Testis (tissue), 2 donors: ENCODE data around the gene NDRG3.

ENCODE experiments used
- POLR2A ChIP-seq: fragments of 450-650 bp; IDR thresholded peaks from one replicate; pipeline ENCODE4 v1.6.1; 2017; ENCODE audit warnings: antibody characterized with exemption, mild to moderate bottlenecking, moderate library complexity
- TF ChIP-seq, protein P1 (sequence below), 3 experiments: fragments of 450-650 bp in 2 of 3; fragments of 200-600 bp in 1 of 3; sonication (generic) in 1 of 3; IDR thresholded peaks; one replicate each; pipeline ENCODE4 v1.5.1; 2016 to 2019; ENCODE audit warnings: antibody characterized with exemption in 3 of 3, mild to moderate bottlenecking in 2 of 3, moderate library complexity in 1 of 3

GRCh38 chr20:36784116-36784515, 38.2 kb upstream of the NDRG3 start:
- TF ChIP-seq POLR2A, result no peak
- TF ChIP-seq, protein P1, sequence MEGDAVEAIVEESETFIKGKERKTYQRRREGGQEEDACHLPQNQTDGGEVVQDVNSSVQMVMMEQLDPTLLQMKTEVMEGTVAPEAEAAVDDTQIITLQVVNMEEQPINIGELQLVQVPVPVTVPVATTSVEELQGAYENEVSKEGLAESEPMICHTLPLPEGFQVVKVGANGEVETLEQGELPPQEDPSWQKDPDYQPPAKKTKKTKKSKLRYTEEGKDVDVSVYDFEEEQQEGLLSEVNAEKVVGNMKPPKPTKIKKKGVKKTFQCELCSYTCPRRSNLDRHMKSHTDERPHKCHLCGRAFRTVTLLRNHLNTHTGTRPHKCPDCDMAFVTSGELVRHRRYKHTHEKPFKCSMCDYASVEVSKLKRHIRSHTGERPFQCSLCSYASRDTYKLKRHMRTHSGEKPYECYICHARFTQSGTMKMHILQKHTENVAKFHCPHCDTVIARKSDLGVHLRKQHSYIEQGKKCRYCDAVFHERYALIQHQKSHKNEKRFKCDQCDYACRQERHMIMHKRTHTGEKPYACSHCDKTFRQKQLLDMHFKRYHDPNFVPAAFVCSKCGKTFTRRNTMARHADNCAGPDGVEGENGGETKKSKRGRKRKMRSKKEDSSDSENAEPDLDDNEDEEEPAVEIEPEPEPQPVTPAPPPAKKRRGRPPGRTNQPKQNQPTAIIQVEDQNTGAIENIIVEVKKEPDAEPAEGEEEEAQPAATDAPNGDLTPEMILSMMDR (IDR thresholded peaks at IDR 0.05), result no peak
